ENCODE results near the gene CCAR1. TPM values are rescaled to one million over a fixed set of nuclear protein-coding genes. Genes with fewer than 3 reads are reported as not detected.
"Not testable (repeated sequence)": the region's sequence is repeated elsewhere in the genome, so short reads cannot be mapped to it uniquely, and the experiment has no call there.

Gene CCAR1
- total RNA-seq, 1 experiment from 2014 or later = 103 TPM

- POLR2A ChIA-PET = interaction anchor here (0.6 to 1.7 kb wide), 3 partner anchors 10 to 104 kb away, joined by 3 to 8 read pairs (median 5); partner anchors contain the start of gene DDX50
- H3K9me3 Mint-ChIP-seq (ENCODE audit: unreplicated experiment) = no peaks in the 10 kb centered on the region
- H3K27ac Mint-ChIP-seq (ENCODE audit: low read depth, unreplicated experiment) = no peak overlapping the region
- H3K27me3 Mint-ChIP-seq (ENCODE audit: insufficient read depth, unreplicated experiment) = no peaks in the 10 kb centered on the region
- no TSS peak for BruUV-seq (replicated peaks)
- CTCF ChIA-PET = interaction anchor here (1.1 kb wide), 2 partner anchors 10 to 101 kb away, joined by 4 to 5 read pairs; no protein-coding TSS in a partner anchor
- DNase-seq (ENCODE audit: unreplicated experiment) = no peak
- no peak for TF ChIP-seq CTCF (IDR thresholded peaks at IDR 0.05; ENCODE audit: unreplicated experiment)
- H3K4me3 Mint-ChIP-seq (ENCODE audit: unreplicated experiment) = no peak overlapping the region
- intact Hi-C loops (cut with micrococcal nuclease) = no loop called here
- H3K36me3 Mint-ChIP-seq (ENCODE audit: insufficient read depth, unreplicated experiment) = peaks cover 55% of the 10 kb centered on the region
- no peaks in the 10 kb centered on the region for H3K4me1 Mint-ChIP-seq (ENCODE audit: insufficient read depth, unreplicated experiment)
Measured at GRCh38 chr10:68796605-68797004, 75.6 kb downstream of the CCAR1 start.

GRCh38 chr10:68800211-68800610, 79.2 kb downstream of the CCAR1 start:
- no TSS peak for BruUV-seq (replicated peaks)
- Mint-ChIP-seq H3K36me3 (ENCODE audit: insufficient read depth, unreplicated experiment) (peaks cover 21% of the 10 kb centered on the region), H3K27ac (ENCODE audit: low read depth, unreplicated experiment) (no peak overlapping the region), H3K4me1 (ENCODE audit: insufficient read depth, unreplicated experiment) (no peaks in the 10 kb centered on the region), H3K9me3 (ENCODE audit: unreplicated experiment) (no peaks in the 10 kb centered on the region), H3K4me3 (ENCODE audit: unreplicated experiment) (no peak overlapping the region), H3K27me3 (ENCODE audit: insufficient read depth, unreplicated experiment) (no peaks in the 10 kb centered on the region)
- DNase-seq (ENCODE audit: unreplicated experiment) = no peak
- ChIA-PET POLR2A (interaction anchor here (0.8 kb wide), 1 partner anchor 11 kb away, joined by 3 read pairs; no protein-coding TSS in a partner anchor), CTCF (no interaction called here)
- intact Hi-C loops (cut with micrococcal nuclease) = no loop called here
- TF ChIP-seq CTCF (IDR thresholded peaks at IDR 0.05; ENCODE audit: unreplicated experiment) = no peak

- intact Hi-C loops (cut with micrococcal nuclease) = no loop called here
- Mint-ChIP-seq H3K36me3 (ENCODE audit: insufficient read depth, unreplicated experiment) (peaks cover 10% of the 10 kb centered on the region), H3K9me3 (ENCODE audit: unreplicated experiment) (no peaks in the 10 kb centered on the region), H3K4me1 (ENCODE audit: insufficient read depth, unreplicated experiment) (no peaks in the 10 kb centered on the region), H3K4me3 (ENCODE audit: unreplicated experiment) (no peak overlapping the region), H3K27me3 (ENCODE audit: insufficient read depth, unreplicated experiment) (no peaks in the 10 kb centered on the region), H3K27ac (ENCODE audit: low read depth, unreplicated experiment) (no peak overlapping the region)
- no peak for DNase-seq (ENCODE audit: unreplicated experiment)
- POLR2A ChIA-PET = no interaction called here
- CTCF ChIA-PET = no interaction called here
- BruUV-seq (replicated peaks) = no TSS peak
- TF ChIP-seq CTCF (IDR thresholded peaks at IDR 0.05; ENCODE audit: unreplicated experiment) = no peak
Measured at GRCh38 chr10:68804692-68805091, 83.7 kb downstream of the CCAR1 start.

GRCh38 chr10:68810830-68811229, 89.8 kb downstream of the CCAR1 start:
- H3K4me3 Mint-ChIP-seq (ENCODE audit: unreplicated experiment); H3K27ac Mint-ChIP-seq (ENCODE audit: low read depth, unreplicated experiment); BruUV-seq (replicated peaks); H3K9me3 Mint-ChIP-seq (ENCODE audit: unreplicated experiment); H3K27me3 Mint-ChIP-seq (ENCODE audit: insufficient read depth, unreplicated experiment); POLR2A ChIA-PET; DNase-seq (ENCODE audit: unreplicated experiment); H3K36me3 Mint-ChIP-seq (ENCODE audit: insufficient read depth, unreplicated experiment); intact Hi-C loops (cut with micrococcal nuclease); H3K4me1 Mint-ChIP-seq (ENCODE audit: insufficient read depth, unreplicated experiment): not testable (repeated sequence)
- CTCF ChIA-PET = interaction anchor here (0.6 to 1.1 kb wide), 2 partner anchors 12 to 63 kb away, joined by 3 to 4 read pairs; no protein-coding TSS in a partner anchor

Measured in MCF 10A (cell line).